IMR-90 (cell line): Measurements from ENCODE around the gene ANKHD1.

Experiments
- BHLHE40 ChIP-seq: fragments of 150-350 bp; IDR thresholded peaks from 2 replicates; pipeline ENCODE4 v1.6.1; 2016; ENCODE audit warnings: mild to moderate bottlenecking, low read depth, low read length
- CEBPB ChIP-seq: IDR thresholded peaks from 2 replicates; pipeline ENCODE4 v1.6.1; 2012; ENCODE audit warnings: low read depth, low read length, improper control_type of control experiment
- CHD1 ChIP-seq: IDR thresholded peaks from 2 replicates; pipeline ENCODE4 v1.6.1; 2012; ENCODE audit warnings: low read depth, low read length, improper control_type of control experiment
- FOS ChIP-seq: fragments of 150-350 bp; IDR thresholded peaks from 2 replicates; pipeline ENCODE4 v1.6.1; 2016; ENCODE audit warnings: low read depth, low read length
- MAZ ChIP-seq: IDR thresholded peaks from 2 replicates; pipeline ENCODE4 v1.6.1; 2012; ENCODE audit warnings: low read depth, mild to moderate bottlenecking, low read length, improper control_type of control experiment, moderate library complexity, borderline replicate concordance
- MXI1 ChIP-seq: IDR thresholded peaks from 2 replicates; pipeline ENCODE4 v1.6.1; 2012; ENCODE audit warnings: low read depth, mild to moderate bottlenecking, low read length, moderate library complexity, borderline replicate concordance
- POLR2A ChIP-seq: IDR thresholded peaks from 2 replicates; pipeline ENCODE4 v1.6.1; 2012; ENCODE audit warnings: mild to moderate bottlenecking, low read depth, low read length
- RAD21 ChIP-seq: IDR thresholded peaks from 2 replicates; pipeline ENCODE4 v1.6.1; 2012; ENCODE audit warnings: low read length, improper control_type of control experiment
- RFX5 ChIP-seq: IDR thresholded peaks from 2 replicates; pipeline ENCODE4 v1.8.0; 2012; ENCODE audit warnings: low read depth, mild to moderate bottlenecking, low read length, moderate library complexity
- USF2 ChIP-seq: fragments of 150-350 bp; IDR thresholded peaks from 2 replicates; pipeline ENCODE4 v1.6.1; 2017; ENCODE audit warnings: mild to moderate bottlenecking, antibody characterized with exemption, low read length, low read depth
- TF ChIP-seq, protein P1 (sequence below): conservative IDR thresholded peaks from 2 replicates; pipeline ENCODE4 v1.5.1; 2012; ENCODE audit warnings: mild to moderate bottlenecking, low read depth, low read length, improper control_type of control experiment

DNA sequence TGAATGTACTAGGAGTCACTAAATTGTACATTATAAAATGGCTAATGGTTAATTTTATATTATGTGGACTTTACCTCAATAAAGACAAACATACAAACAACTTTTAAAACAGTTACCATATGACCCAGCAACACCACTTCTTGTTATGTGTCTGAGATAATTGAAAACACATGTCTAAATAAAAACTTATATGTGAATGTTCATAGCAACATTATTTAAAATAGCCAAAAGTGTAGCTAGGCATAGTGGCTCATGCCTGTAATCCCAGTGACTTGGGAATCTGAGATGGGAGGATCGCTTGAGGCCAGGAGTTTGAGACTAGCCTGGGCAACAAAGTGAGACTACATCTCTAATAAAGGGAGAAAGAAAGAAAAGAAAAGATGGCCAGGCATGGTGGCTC, 185.9 kb downstream of the ANKHD1 start:
- no peak for TF ChIP-seq POLR2A
- TF ChIP-seq, protein P1, sequence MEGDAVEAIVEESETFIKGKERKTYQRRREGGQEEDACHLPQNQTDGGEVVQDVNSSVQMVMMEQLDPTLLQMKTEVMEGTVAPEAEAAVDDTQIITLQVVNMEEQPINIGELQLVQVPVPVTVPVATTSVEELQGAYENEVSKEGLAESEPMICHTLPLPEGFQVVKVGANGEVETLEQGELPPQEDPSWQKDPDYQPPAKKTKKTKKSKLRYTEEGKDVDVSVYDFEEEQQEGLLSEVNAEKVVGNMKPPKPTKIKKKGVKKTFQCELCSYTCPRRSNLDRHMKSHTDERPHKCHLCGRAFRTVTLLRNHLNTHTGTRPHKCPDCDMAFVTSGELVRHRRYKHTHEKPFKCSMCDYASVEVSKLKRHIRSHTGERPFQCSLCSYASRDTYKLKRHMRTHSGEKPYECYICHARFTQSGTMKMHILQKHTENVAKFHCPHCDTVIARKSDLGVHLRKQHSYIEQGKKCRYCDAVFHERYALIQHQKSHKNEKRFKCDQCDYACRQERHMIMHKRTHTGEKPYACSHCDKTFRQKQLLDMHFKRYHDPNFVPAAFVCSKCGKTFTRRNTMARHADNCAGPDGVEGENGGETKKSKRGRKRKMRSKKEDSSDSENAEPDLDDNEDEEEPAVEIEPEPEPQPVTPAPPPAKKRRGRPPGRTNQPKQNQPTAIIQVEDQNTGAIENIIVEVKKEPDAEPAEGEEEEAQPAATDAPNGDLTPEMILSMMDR, result no peak
- TF ChIP-seq CEBPB, result no peak
- no peak for TF ChIP-seq RAD21
- TF ChIP-seq CHD1, result no peak
- no peak for TF ChIP-seq BHLHE40
- no peak for TF ChIP-seq USF2
- no peak for TF ChIP-seq FOS
- no peak for TF ChIP-seq MAZ
- no peak for TF ChIP-seq MXI1
- TF ChIP-seq RFX5, result no peak
